ENCODE data around the gene FSD1L.

GRCh38 chr9:105432247-105432842 is 15.5 kb upstream of the FSD1L start:
- TF ChIP-seq POLR2A (IDR thresholded peaks at IDR 0.05) (no peak), CTCF (IDR thresholded peaks at IDR 0.05 in 8 of 11, conservative IDR thresholded peaks at IDR 0.05 in 3 of 11) (no peak), POLR2AphosphoS5 (IDR thresholded peaks at IDR 0.05) (no peak)
